ENCODE data around the gene AP4B1. TPM values are rescaled to one million over a fixed set of nuclear protein-coding genes. Genes with fewer than 3 reads are reported as not detected.

The AP4B1 gene
- polyA plus RNA-seq, 1 donor from 2014 or later = 178 TPM

DNA sequence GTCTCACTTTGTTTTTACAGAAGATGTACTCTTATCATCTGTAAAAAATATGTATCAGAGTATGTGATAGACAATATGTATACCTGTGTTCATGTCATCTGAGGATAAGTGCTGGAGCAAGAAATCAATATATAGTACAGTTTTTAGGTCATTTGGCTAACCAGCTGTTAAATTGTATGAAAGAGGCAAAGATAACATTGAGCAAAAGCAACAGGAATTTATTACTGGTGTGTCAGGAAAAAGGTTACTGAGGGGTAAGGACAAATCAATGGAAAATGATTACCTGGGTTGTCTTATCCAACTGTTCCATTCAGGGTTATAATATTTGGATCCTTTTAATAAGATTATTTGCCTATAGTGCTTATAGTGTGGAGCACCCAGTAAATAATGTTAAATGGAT lies 29.4 kb upstream of the AP4B1 start:
- Histone ChIP-seq H3K36me3 (ENCODE audit: insufficient read depth, low read length) (no peaks in the 10 kb centered on the region), H3K4me2 (ENCODE audit: low read length) (no peak overlapping the region), H3K27ac (ENCODE audit: low read length) (no peak overlapping the region), H2AFZ (ENCODE audit: low read depth, low read length) (no peak overlapping the region), H3F3A (ENCODE audit: insufficient read depth, low read length, poor library complexity, severe bottlenecking) (peaks cover 6% of the 10 kb centered on the region), H3K4me3 (ENCODE audit: low read length) (no peak overlapping the region), H3K9ac (ENCODE audit: low read length) (no peak overlapping the region), H3K9me3 (ENCODE audit: low read length) (no peaks in the 10 kb centered on the region), H3K9me2 (ENCODE audit: insufficient read depth, low read length) (no peaks in the 10 kb centered on the region), H4K20me1 (ENCODE audit: insufficient read depth) (no peaks in the 10 kb centered on the region), H3K27me3 (ENCODE audit: insufficient read depth, low read depth, low read length) (no peaks in the 10 kb centered on the region), H3K79me2 (replicated peaks; ENCODE audit: insufficient read depth, low read length) (peaks cover 82% of the 10 kb centered on the region)
- TF ChIP-seq POLR2AphosphoS5 (IDR thresholded peaks at IDR 0.05) (no peak), RAD21 (conservative IDR thresholded peaks at IDR 0.05) (no peak)

DNA sequence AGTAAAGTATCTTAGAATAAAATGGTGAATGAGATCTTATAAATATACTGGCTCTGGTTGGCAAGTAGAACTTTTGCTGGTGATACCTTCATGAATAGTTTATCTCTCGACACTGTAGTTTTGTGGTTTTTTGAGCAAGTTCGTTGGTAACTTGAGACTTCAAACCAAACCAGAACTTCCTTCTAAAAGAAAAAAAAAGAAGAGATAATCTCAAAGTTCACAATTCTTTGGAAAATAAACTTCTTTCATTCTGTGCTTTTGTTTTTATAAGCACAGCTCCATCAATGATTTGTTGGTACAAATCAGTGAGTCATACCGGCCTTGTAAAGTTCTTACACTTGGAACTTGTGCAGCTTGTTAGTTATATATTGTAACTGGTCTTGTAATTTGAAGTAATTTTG lies 26.9 kb upstream of the AP4B1 start:
- Histone ChIP-seq H3K9me2 (ENCODE audit: insufficient read depth, low read length) (no peaks in the 10 kb centered on the region), H3K4me2 (ENCODE audit: low read length) (peak overlapping the region; percentile 79), H3F3A (ENCODE audit: insufficient read depth, low read length, poor library complexity, severe bottlenecking) (peaks cover 6% of the 10 kb centered on the region), H3K27ac (ENCODE audit: low read length) (no peak overlapping the region), H3K36me3 (ENCODE audit: insufficient read depth, low read length) (no peaks in the 10 kb centered on the region), H3K9ac (ENCODE audit: low read length) (no peak overlapping the region), H3K79me2 (replicated peaks; ENCODE audit: insufficient read depth, low read length) (peaks cover 61% of the 10 kb centered on the region), H3K27me3 (ENCODE audit: insufficient read depth, low read depth, low read length) (no peaks in the 10 kb centered on the region), H3K9me3 (ENCODE audit: low read length) (no peaks in the 10 kb centered on the region), H2AFZ (ENCODE audit: low read depth, low read length) (no peak overlapping the region), H3K4me3 (ENCODE audit: low read length) (peak overlapping the region; percentile 96), H4K20me1 (ENCODE audit: insufficient read depth) (no peaks in the 10 kb centered on the region)
- TF ChIP-seq EZH2 (IDR thresholded peaks at IDR 0.05; ENCODE audit: borderline replicate concordance, insufficient read depth, low read length, poor library complexity, severe bottlenecking) (no peak), SMC3 (conservative IDR thresholded peaks at IDR 0.05; ENCODE audit: poor library complexity) (no peak), EP300 (conservative IDR thresholded peaks at IDR 0.05; ENCODE audit: poor library complexity, severe bottlenecking) (no peak), RAD21 (conservative IDR thresholded peaks at IDR 0.05) (no peak), POLR2AphosphoS5 (IDR thresholded peaks at IDR 0.05) (no peak), TAF1 (IDR thresholded peaks at IDR 0.05; ENCODE audit: low read depth) (no peak), MXI1 (conservative IDR thresholded peaks at IDR 0.05; ENCODE audit: poor library complexity, severe bottlenecking) (no peak)
- TF ChIP-seq, protein P1, sequence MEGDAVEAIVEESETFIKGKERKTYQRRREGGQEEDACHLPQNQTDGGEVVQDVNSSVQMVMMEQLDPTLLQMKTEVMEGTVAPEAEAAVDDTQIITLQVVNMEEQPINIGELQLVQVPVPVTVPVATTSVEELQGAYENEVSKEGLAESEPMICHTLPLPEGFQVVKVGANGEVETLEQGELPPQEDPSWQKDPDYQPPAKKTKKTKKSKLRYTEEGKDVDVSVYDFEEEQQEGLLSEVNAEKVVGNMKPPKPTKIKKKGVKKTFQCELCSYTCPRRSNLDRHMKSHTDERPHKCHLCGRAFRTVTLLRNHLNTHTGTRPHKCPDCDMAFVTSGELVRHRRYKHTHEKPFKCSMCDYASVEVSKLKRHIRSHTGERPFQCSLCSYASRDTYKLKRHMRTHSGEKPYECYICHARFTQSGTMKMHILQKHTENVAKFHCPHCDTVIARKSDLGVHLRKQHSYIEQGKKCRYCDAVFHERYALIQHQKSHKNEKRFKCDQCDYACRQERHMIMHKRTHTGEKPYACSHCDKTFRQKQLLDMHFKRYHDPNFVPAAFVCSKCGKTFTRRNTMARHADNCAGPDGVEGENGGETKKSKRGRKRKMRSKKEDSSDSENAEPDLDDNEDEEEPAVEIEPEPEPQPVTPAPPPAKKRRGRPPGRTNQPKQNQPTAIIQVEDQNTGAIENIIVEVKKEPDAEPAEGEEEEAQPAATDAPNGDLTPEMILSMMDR (IDR thresholded peaks at IDR 0.05; ENCODE audit: poor library complexity, severe bottlenecking) = no peak
- TF ChIP-seq, protein P2, sequence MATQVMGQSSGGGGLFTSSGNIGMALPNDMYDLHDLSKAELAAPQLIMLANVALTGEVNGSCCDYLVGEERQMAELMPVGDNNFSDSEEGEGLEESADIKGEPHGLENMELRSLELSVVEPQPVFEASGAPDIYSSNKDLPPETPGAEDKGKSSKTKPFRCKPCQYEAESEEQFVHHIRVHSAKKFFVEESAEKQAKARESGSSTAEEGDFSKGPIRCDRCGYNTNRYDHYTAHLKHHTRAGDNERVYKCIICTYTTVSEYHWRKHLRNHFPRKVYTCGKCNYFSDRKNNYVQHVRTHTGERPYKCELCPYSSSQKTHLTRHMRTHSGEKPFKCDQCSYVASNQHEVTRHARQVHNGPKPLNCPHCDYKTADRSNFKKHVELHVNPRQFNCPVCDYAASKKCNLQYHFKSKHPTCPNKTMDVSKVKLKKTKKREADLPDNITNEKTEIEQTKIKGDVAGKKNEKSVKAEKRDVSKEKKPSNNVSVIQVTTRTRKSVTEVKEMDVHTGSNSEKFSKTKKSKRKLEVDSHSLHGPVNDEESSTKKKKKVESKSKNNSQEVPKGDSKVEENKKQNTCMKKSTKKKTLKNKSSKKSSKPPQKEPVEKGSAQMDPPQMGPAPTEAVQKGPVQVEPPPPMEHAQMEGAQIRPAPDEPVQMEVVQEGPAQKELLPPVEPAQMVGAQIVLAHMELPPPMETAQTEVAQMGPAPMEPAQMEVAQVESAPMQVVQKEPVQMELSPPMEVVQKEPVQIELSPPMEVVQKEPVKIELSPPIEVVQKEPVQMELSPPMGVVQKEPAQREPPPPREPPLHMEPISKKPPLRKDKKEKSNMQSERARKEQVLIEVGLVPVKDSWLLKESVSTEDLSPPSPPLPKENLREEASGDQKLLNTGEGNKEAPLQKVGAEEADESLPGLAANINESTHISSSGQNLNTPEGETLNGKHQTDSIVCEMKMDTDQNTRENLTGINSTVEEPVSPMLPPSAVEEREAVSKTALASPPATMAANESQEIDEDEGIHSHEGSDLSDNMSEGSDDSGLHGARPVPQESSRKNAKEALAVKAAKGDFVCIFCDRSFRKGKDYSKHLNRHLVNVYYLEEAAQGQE (IDR thresholded peaks at IDR 0.05; ENCODE audit: borderline replicate concordance) = no peak

All from neural cell (in vitro differentiated cells).